NCI-H2227 (cell line): ENCODE results near the gene SLC2A6.

ENCODE experiments used
- DNase-seq: peaks from one replicate; lab custom pipeline; 2025; ENCODE audit not compliant: unreplicated experiment; lab: John Stamatoyannopoulos, UW

Gene SLC2A6

GRCh38 chr9:133516256-133516960 is 37.5 kb upstream of the SLC2A6 start:
- DNase-seq: no peak

- no peak for DNase-seq
These were observed 36.8 kb upstream of the SLC2A6 start for GRCh38 chr9:133515615-133516255.

GRCh38 chr9:133515240-133515610 is 36.3 kb upstream of the SLC2A6 start:
- no peak for DNase-seq

- DNase-seq: no peak
These were observed 35.8 kb upstream of the SLC2A6 start for GRCh38 chr9:133514460-133515239.

- no peak for DNase-seq
These were observed 34.6 kb upstream of the SLC2A6 start for GRCh38 chr9:133513214-133514100.

GRCh38 chr9:133512253-133513213 is 33.6 kb upstream of the SLC2A6 start:
- no peak for DNase-seq

GRCh38 chr9:133511607-133512006 is 32.7 kb upstream of the SLC2A6 start:
- no peak for DNase-seq

GRCh38 chr9:133510926-133511505 is 32.1 kb upstream of the SLC2A6 start:
- no peak for DNase-seq

GRCh38 chr9:133509179-133510083 is 30.5 kb upstream of the SLC2A6 start:
- DNase-seq: peak; percentile 29

GRCh38 chr9:133508046-133508445 is 29.1 kb upstream of the SLC2A6 start:
- no peak for DNase-seq

GRCh38 chr9:133507246-133507965 is 28.5 kb upstream of the SLC2A6 start:
- no peak for DNase-seq

GRCh38 chr9:133506653-133507038 is 27.7 kb upstream of the SLC2A6 start:
- DNase-seq: no peak

GRCh38 chr9:133505901-133506652 is 27.2 kb upstream of the SLC2A6 start:
- no peak for DNase-seq

GRCh38 chr9:133505186-133505830 is 26.4 kb upstream of the SLC2A6 start:
- no peak for DNase-seq

GRCh38 chr9:133502112-133502511 is 23.2 kb upstream of the SLC2A6 start:
- no peak for DNase-seq

- no peak for DNase-seq
These were observed 21.0 kb upstream of the SLC2A6 start for GRCh38 chr9:133499892-133500270.
